MM.1S (cell line): ENCODE results near the gene TSPAN32.

Source experiments
- EZH2 ChIP-seq: fragments of 300-600 bp; sonication (generic); optimal IDR thresholded peaks from 2 replicates; pipeline ENCODE3; 2017; ENCODE audit warnings: low read depth, mild to moderate bottlenecking, antibody characterized with exemption, low read length, mixed read lengths
- TF ChIP-seq, protein P1 (sequence below): fragments of 300-600 bp; sonication (generic); IDR thresholded peaks from 2 replicates; pipeline ENCODE4 v1.5.1; 2016; ENCODE audit warnings: antibody characterized with exemption, low read length, mixed read lengths

DNA sequence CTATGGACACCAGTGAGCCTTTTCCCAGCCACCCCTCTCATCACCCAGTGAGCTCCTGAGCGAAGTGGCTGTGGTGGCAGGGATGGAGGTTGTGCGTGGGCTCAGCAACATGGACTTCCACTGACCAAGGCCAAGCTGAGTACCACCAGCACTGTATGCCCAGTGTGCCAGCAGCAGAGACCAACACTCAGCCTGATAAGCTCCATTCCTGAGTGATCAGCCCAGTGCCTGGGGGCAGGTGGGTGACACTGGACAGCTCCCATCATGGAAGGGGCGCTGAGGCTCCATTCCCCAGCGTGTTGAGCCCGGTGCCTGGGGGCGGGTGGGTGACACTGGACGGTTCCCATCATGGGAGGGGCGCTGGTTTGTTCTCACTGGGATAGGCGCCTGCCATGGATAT is 57.7 kb downstream of the TSPAN32 start:
- TF ChIP-seq EZH2: no peak
- TF ChIP-seq, protein P1, sequence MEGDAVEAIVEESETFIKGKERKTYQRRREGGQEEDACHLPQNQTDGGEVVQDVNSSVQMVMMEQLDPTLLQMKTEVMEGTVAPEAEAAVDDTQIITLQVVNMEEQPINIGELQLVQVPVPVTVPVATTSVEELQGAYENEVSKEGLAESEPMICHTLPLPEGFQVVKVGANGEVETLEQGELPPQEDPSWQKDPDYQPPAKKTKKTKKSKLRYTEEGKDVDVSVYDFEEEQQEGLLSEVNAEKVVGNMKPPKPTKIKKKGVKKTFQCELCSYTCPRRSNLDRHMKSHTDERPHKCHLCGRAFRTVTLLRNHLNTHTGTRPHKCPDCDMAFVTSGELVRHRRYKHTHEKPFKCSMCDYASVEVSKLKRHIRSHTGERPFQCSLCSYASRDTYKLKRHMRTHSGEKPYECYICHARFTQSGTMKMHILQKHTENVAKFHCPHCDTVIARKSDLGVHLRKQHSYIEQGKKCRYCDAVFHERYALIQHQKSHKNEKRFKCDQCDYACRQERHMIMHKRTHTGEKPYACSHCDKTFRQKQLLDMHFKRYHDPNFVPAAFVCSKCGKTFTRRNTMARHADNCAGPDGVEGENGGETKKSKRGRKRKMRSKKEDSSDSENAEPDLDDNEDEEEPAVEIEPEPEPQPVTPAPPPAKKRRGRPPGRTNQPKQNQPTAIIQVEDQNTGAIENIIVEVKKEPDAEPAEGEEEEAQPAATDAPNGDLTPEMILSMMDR: no peak
